Ovary (tissue), 3 donors: ENCODE results near the gene METTL26.

Experiments used
- CTCF ChIP-seq, 3 donors: fragments of 450-650 bp in 2 of 3; fragments of 200-600 bp in 1 of 3; IDR thresholded peaks; one replicate each; pipeline versions ENCODE4 v1.5.1 to v1.8.0; 2016 to 2022; ENCODE audit warnings: antibody characterized with exemption in 3 of 3, mild to moderate bottlenecking in 1 of 3
- POLR2A ChIP-seq: fragments of 450-650 bp; IDR thresholded peaks from one replicate; pipeline ENCODE4 v1.6.1; 2017; ENCODE audit warnings: antibody characterized with exemption, mild to moderate bottlenecking, moderate library complexity
- donor health status: DM: no; HTN: no; CAD: no.

DNA sequence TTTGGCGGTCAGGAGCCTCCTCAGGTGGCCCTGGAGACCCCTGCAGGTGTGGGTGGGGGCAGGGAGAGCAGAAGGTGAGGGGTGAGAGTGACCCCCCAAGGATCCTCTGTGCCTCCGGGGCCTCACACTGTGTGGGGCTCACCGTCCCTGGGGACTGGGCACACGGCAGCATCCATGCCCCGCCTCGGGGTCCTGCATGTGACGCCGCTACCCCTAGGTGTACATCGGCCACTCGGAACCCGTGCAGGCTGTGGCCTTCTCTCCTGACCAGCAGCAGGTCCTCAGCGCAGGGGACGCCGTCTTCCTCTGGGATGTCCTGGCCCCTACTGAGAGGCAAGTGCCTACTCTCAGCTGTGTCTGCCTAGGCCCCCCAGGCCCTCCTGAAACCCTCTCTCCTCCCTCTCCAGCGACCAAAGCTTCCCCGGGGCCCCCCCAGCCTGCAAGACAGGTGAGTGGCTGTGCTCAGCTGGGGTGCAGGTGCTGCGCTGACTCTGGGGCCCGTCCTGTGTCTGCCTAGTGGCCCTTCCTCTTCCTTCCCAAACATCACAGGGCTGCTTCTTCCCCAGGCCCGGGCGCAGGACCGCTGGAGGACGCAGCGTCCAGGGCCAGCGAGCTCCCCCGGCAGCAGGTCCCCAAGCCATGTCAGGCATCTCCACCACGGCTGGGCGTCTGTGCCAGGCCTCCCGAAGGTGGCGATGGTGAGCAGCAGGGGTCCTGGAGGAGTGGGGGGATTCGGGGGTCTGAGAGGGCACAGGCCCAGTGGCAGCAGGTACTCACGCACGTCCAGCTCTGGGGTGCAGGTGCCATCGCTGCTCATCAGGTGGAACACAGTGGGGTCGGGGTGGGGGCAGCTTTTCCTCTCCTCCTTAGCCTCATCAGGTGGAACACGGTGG is 22.8 kb upstream of the METTL26 start:
- TF ChIP-seq CTCF (IDR thresholded peaks at IDR 0.05): no peak
- no peak for TF ChIP-seq POLR2A
